OCI-LY1 (cell line): ENCODE results near the gene PTPN22.

Source experiments
- CTCF ChIP-seq: fragments of 200-600 bp; sonication (generic), shearing (Covaris generic); IDR thresholded peaks from 2 replicates; pipeline ENCODE4 v1.5.1; 2017; ENCODE audit warnings: mild to moderate bottlenecking, antibody characterized with exemption, low read length, moderate library complexity, mixed read lengths
- EZH2 ChIP-seq: fragments of 200-600 bp; sonication (generic), shearing (Covaris generic); IDR thresholded peaks from 2 replicates; pipeline ENCODE4 v1.8.0; 2017; ENCODE audit warnings: borderline replicate concordance, mixed run types, mild to moderate bottlenecking, antibody characterized with exemption, low read length, moderate library complexity, mixed read lengths

- TF ChIP-seq CTCF (no peak), EZH2 (no peak)
Measured at GRCh38 chr1:113895961-113896360, 24.4 kb upstream of the PTPN22 start.
